IPS-18a (cell line): ENCODE measurements around the gene DCDC1.

ENCODE experiments used
- H3K27ac ChIP-seq: one replicate; pipeline ENCODE4 v1.5.1; 2013; ENCODE audit warnings: low read length
- H3K27me3 ChIP-seq: one replicate; pipeline ENCODE4 v1.6.1; 2013; ENCODE audit warnings: mild to moderate bottlenecking, low read length; ENCODE audit not compliant: control insufficient read depth, insufficient read depth
- H3K36me3 ChIP-seq: one replicate; pipeline ENCODE4 v1.6.1; 2013; ENCODE audit warnings: low read depth, low read length; ENCODE audit not compliant: control insufficient read depth
- H3K4me1 ChIP-seq: one replicate; pipeline ENCODE4 v1.6.1; 2013; ENCODE audit warnings: low read depth, low read length; ENCODE audit not compliant: control insufficient read depth
- H3K4me3 ChIP-seq: one replicate; pipeline ENCODE4 v1.5.1; 2013; ENCODE audit warnings: low read length
- H3K9ac ChIP-seq: one replicate; pipeline ENCODE4 v1.6.1; 2013; ENCODE audit warnings: mild to moderate bottlenecking, low read length, moderate library complexity
- H3K9me3 ChIP-seq: one replicate; pipeline ENCODE4 v1.6.1; 2013; ENCODE audit warnings: low read depth, low read length; ENCODE audit not compliant: control insufficient read depth

DCDC1 gene

GRCh38 chr11:30821438-30821965 is 548.0 kb downstream of the DCDC1 start:
- Histone ChIP-seq H3K4me3 (no peak overlapping the region), H3K4me1 (no peaks in the 10 kb centered on the region), H3K36me3 (no peaks in the 10 kb centered on the region), H3K9me3 (no peaks in the 10 kb centered on the region), H3K9ac (no peak overlapping the region), H3K27ac (no peak overlapping the region), H3K27me3 (no peaks in the 10 kb centered on the region)

- Histone ChIP-seq H3K36me3 (no peaks in the 10 kb centered on the region), H3K9me3 (no peaks in the 10 kb centered on the region), H3K4me1 (no peaks in the 10 kb centered on the region), H3K27ac (no peak overlapping the region), H3K9ac (no peak overlapping the region), H3K27me3 (no peaks in the 10 kb centered on the region), H3K4me3 (no peak overlapping the region)
These were observed 550.8 kb downstream of the DCDC1 start for GRCh38 chr11:30818721-30819120.

- Histone ChIP-seq H3K4me3 (no peak overlapping the region), H3K27ac (no peak overlapping the region), H3K27me3 (no peaks in the 10 kb centered on the region), H3K36me3 (no peaks in the 10 kb centered on the region), H3K9me3 (no peaks in the 10 kb centered on the region), H3K9ac (no peak overlapping the region), H3K4me1 (no peaks in the 10 kb centered on the region)
These were observed 552.3 kb downstream of the DCDC1 start for GRCh38 chr11:30816959-30817880.

- Histone ChIP-seq H3K27ac (no peak overlapping the region), H3K9ac (no peak overlapping the region), H3K36me3 (no peaks in the 10 kb centered on the region), H3K4me3 (no peak overlapping the region), H3K9me3 (no peaks in the 10 kb centered on the region), H3K4me1 (no peaks in the 10 kb centered on the region), H3K27me3 (no peaks in the 10 kb centered on the region)
These were observed 553.9 kb downstream of the DCDC1 start for GRCh38 chr11:30815619-30816018.

GRCh38 chr11:30814737-30815136 is 554.8 kb downstream of the DCDC1 start:
- Histone ChIP-seq H3K9ac (no peak overlapping the region), H3K27me3 (no peaks in the 10 kb centered on the region), H3K36me3 (no peaks in the 10 kb centered on the region), H3K4me1 (no peaks in the 10 kb centered on the region), H3K4me3 (no peak overlapping the region), H3K9me3 (no peaks in the 10 kb centered on the region), H3K27ac (no peak overlapping the region)
